ENCODE data around the gene PFKFB1. TPM values are rescaled to one million over a fixed set of nuclear protein-coding genes. Genes with fewer than 3 reads are reported as not detected.

The PFKFB1 gene
- total RNA-seq, 2 donors from 2014 or later = 0.55 to 1.1 TPM

GRCh38 chrX:54894159-54894558, 99.8 kb downstream of the PFKFB1 start:
- Mint-ChIP-seq H3K4me1 (no peaks in the 10 kb centered on the region), H3K4me3 (no peak overlapping the region), H3K9me3 (peaks cover 62% of the 10 kb centered on the region), H3K27ac (no peak overlapping the region), H3K27me3 (ENCODE audit: insufficient read depth) (peaks cover 13% of the 10 kb centered on the region), H3K36me3 (ENCODE audit: low read depth) (no peaks in the 10 kb centered on the region)
- H3K4me3 ChIP-seq (ENCODE audit: low read length) = no peak overlapping the region
- no peaks in the 10 kb centered on the region for H3K4me1 ChIP-seq (ENCODE audit: control insufficient read depth, insufficient read depth, low read length)
- no peaks in the 10 kb centered on the region for H3K36me3 ChIP-seq (ENCODE audit: control insufficient read depth, insufficient read depth, low read length)
- no peak overlapping the region for H3K9ac ChIP-seq (ENCODE audit: extremely low read depth, low read length, poor library complexity, severe bottlenecking)
- H3K9me3 ChIP-seq (ENCODE audit: control insufficient read depth, low read length) = no peaks in the 10 kb centered on the region
- DNase-seq = peak; percentile 36
- TF ChIP-seq CTCF (conservative IDR thresholded peaks at IDR 0.05) = no peak
- no peak overlapping the region for H3K27ac ChIP-seq (ENCODE audit: low read depth, low read length)
- H3K27me3 ChIP-seq (ENCODE audit: control insufficient read depth, insufficient read depth, low read length, poor library complexity, severe bottlenecking) = peaks cover 10% of the 10 kb centered on the region
- 69% methylated on average over 1 of the region's 1 CpG; no CpG with 5 or more reads in 1 of the 2 experiments for WGBS, 2 experiments (ENCODE audit: insufficient coverage in 1 of 2, insufficient read length in 1 of 2)

- Histone ChIP-seq H3K27ac (ENCODE audit: low read depth, low read length) (no peak overlapping the region), H3K36me3 (ENCODE audit: control insufficient read depth, insufficient read depth, low read length) (no peaks in the 10 kb centered on the region), H3K27me3 (ENCODE audit: control insufficient read depth, insufficient read depth, low read length, poor library complexity, severe bottlenecking) (peaks cover 10% of the 10 kb centered on the region), H3K4me1 (ENCODE audit: control insufficient read depth, insufficient read depth, low read length) (no peaks in the 10 kb centered on the region), H3K9me3 (ENCODE audit: control insufficient read depth, low read length) (no peaks in the 10 kb centered on the region), H3K9ac (ENCODE audit: extremely low read depth, low read length, poor library complexity, severe bottlenecking) (no peak overlapping the region), H3K4me3 (ENCODE audit: low read length) (no peak overlapping the region)
- Mint-ChIP-seq H3K36me3 (ENCODE audit: low read depth) (no peaks in the 10 kb centered on the region), H3K4me3 (no peak overlapping the region), H3K4me1 (no peaks in the 10 kb centered on the region), H3K9me3 (peaks cover 66% of the 10 kb centered on the region), H3K27me3 (ENCODE audit: insufficient read depth) (peaks cover 12% of the 10 kb centered on the region), H3K27ac (no peak overlapping the region)
- WGBS, 2 experiments (ENCODE audit: insufficient coverage in 1 of 2, insufficient read length in 1 of 2) = no CpG with 5 or more reads among the region's 3 CpGs
- peak; percentile 60 for DNase-seq
- peak; percentile 72 for TF ChIP-seq CTCF (conservative IDR thresholded peaks at IDR 0.05)
These were observed 102.4 kb downstream of the PFKFB1 start for GRCh38 chrX:54891573-54891972.

DNA sequence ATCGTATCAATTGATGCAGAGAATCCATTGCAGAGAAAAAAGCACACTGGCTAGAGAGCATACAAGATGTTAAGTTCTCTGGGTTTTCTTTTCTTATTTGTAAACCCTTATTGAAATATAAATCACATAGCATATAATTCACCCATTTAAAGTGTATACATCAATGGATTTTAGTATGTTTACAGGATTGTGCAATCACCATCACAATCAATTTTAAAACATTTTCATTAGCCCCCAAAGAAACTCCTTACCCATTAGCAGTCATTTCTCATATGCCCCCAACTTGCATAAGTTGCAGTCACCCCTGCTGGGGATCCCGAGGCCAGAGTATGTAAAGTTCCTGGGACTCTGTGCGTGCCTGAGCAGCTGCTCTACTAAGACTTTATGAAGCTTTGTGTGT, 108.2 kb downstream of the PFKFB1 start:
- H3K9me3 Mint-ChIP-seq = peaks cover 68% of the 10 kb centered on the region
- no peak for DNase-seq
- H3K4me3 ChIP-seq (ENCODE audit: low read length) = no peak overlapping the region
- H3K27ac ChIP-seq (ENCODE audit: low read depth, low read length) = no peak overlapping the region
- TF ChIP-seq CTCF (conservative IDR thresholded peaks at IDR 0.05) = no peak
- H3K9ac ChIP-seq (ENCODE audit: extremely low read depth, low read length, poor library complexity, severe bottlenecking) = no peak overlapping the region
- H3K36me3 Mint-ChIP-seq (ENCODE audit: low read depth) = no peaks in the 10 kb centered on the region
- no peaks in the 10 kb centered on the region for H3K36me3 ChIP-seq (ENCODE audit: control insufficient read depth, insufficient read depth, low read length)
- H3K4me1 Mint-ChIP-seq = no peaks in the 10 kb centered on the region
- no peak overlapping the region for H3K4me3 Mint-ChIP-seq
- 72% methylated on average over 2 of the region's 3 CpGs; no CpG with 5 or more reads in 1 of the 2 experiments for WGBS, 2 experiments (ENCODE audit: insufficient coverage in 1 of 2, insufficient read length in 1 of 2)
- H3K9me3 ChIP-seq (ENCODE audit: control insufficient read depth, low read length) = no peaks in the 10 kb centered on the region
- peaks cover 11% of the 10 kb centered on the region for H3K27me3 Mint-ChIP-seq (ENCODE audit: insufficient read depth)
- no peaks in the 10 kb centered on the region for H3K27me3 ChIP-seq (ENCODE audit: control insufficient read depth, insufficient read depth, low read length, poor library complexity, severe bottlenecking)
- no peak overlapping the region for H3K27ac Mint-ChIP-seq
- no peaks in the 10 kb centered on the region for H3K4me1 ChIP-seq (ENCODE audit: control insufficient read depth, insufficient read depth, low read length)

Other genes starting within 250 kb of the PFKFB1 start
- not detected for gene ITIH6, start 195.9 kb downstream of the PFKFB1 start, total RNA-seq
- gene MAGED2, start 186.4 kb downstream of the PFKFB1 start, total RNA-seq = 100 to 1,000 TPM; 261 to 273 TPM
- gene TRO, start 73.4 kb downstream of the PFKFB1 start, total RNA-seq = 100 to 1,000 TPM; 118 to 169 TPM
- gene APEX2, start 6.2 kb upstream of the PFKFB1 start, total RNA-seq = 10 to 100 TPM; 33.2 to 40.4 TPM
- gene ALAS2, start 36.8 kb upstream of the PFKFB1 start, total RNA-seq = 1 to 10 TPM in 1 of 2 donors, under 1 TPM in 1; 0.29 to 1.7 TPM
- gene PAGE2B, start 80.8 kb upstream of the PFKFB1 start, total RNA-seq = not detected
- gene PAGE2, start 94.8 kb upstream of the PFKFB1 start, total RNA-seq = not detected
- not detected for gene PAGE5, start 226.2 kb upstream of the PFKFB1 start, total RNA-seq